PC-3 (cell line): Measurements from ENCODE around the gene SH3BGRL3. TPM values are rescaled to one million over a fixed set of nuclear protein-coding genes. Genes with fewer than 3 reads are reported as not detected.

ENCODE experiments used
- ATAC-seq: fragments of 200-7000 bp; cut with Tn5 transposase; 2 replicates; pipeline ENCODE4 v1.9.1; 2020; ENCODE audit warnings: mild to moderate bottlenecking, moderate library complexity
- BruUV-seq: library from RNA; stranded (reverse); fragments of 400-500 nt; replicated peaks from 2 replicates; lab custom pipeline; 2021; lab: Mats Ljungman, UMichigan
- CTCF ChIA-PET: fragments of 300-600 bp; sonication (Branson Sonifier 250); formaldehyde crosslinking; loops from one replicate; lab custom pipeline; 2022; ENCODE audit warnings: antibody characterized with exemption; lab: Charles Lee
- POLR2A ChIA-PET: fragments of 300-600 bp; sonication (Branson Sonifier 250); formaldehyde crosslinking; loops from one replicate; lab custom pipeline; 2022; ENCODE audit warnings: antibody characterized with exemption; ENCODE audit not compliant: unreplicated experiment; lab: Charles Lee
- DNase-seq: peaks from one replicate; pipeline ENCODE4 v3.0.0-alpha.2; 2015
- H2AFZ ChIP-seq: fragments of 300-600 bp; sonication (generic); 2 replicates; pipeline ENCODE4 v1.6.0; 2016; ENCODE audit warnings: antibody characterized with exemption, low read length
- H3F3A ChIP-seq: fragments of 300-600 bp; sonication (generic); one replicate; pipeline ENCODE4 v1.6.0; 2017; ENCODE audit warnings: antibody characterized with exemption, low read length, control low read depth, mild to moderate bottlenecking; ENCODE audit not compliant: unreplicated experiment
- H3K27ac ChIP-seq: fragments of 300-600 bp; sonication (generic); 2 replicates; pipeline ENCODE4 v1.5.1; 2016; ENCODE audit warnings: mild to moderate bottlenecking, low read length
- H3K27me3 ChIP-seq: fragments of 300-600 bp; sonication (generic); 2 replicates; pipeline ENCODE4 v1.6.1; 2016; ENCODE audit warnings: low read length, mixed read lengths
- H3K36me3 ChIP-seq: fragments of 300-600 bp; sonication (generic); 2 replicates; pipeline ENCODE4 v1.6.1; 2016; ENCODE audit warnings: low read depth, mixed run types, low read length, mixed read lengths
- H3K4me1 ChIP-seq: fragments of 300-600 bp; sonication (generic); 2 replicates; pipeline ENCODE4 v1.5.1; 2016; ENCODE audit warnings: low read length; ENCODE audit not compliant: insufficient read depth
- H3K4me2 ChIP-seq: fragments of 300-600 bp; sonication (generic); 2 replicates; pipeline ENCODE4 v1.6.0; 2016; ENCODE audit warnings: low read length
- H3K4me3 ChIP-seq: fragments of 300-600 bp; sonication (generic); 2 replicates; pipeline ENCODE4 v1.5.1; 2016; ENCODE audit warnings: mild to moderate bottlenecking, low read length, mixed read lengths
- H3K79me2 ChIP-seq: fragments of 300-600 bp; sonication (generic); 2 replicates; pipeline ENCODE4 v1.6.1; 2017; ENCODE audit warnings: low read length, mixed read lengths
- H3K9ac ChIP-seq: fragments of 300-600 bp; sonication (generic); 2 replicates; pipeline ENCODE4 v1.6.0; 2016; ENCODE audit warnings: mild to moderate bottlenecking, low read length
- H3K9me2 ChIP-seq: fragments of 300-600 bp; sonication (generic); replicated peaks from 2 replicates; pipeline ENCODE4 v1.6.1; 2016; ENCODE audit warnings: mixed run types, low read length, mixed read lengths
- H3K9me3 ChIP-seq: fragments of 300-600 bp; sonication (generic); 2 replicates; pipeline ENCODE4 v1.6.1; 2016; ENCODE audit warnings: low read length, mixed read lengths
- H4K20me1 ChIP-seq: fragments of 300-600 bp; sonication (generic); 2 replicates; pipeline ENCODE4 v1.6.1; 2016; ENCODE audit warnings: low read length, mixed read lengths
- EZH2 ChIP-seq: fragments of 300-600 bp; sonication (generic); IDR thresholded peaks from one replicate; pipeline ENCODE4 v1.6.1; 2017; ENCODE audit warnings: antibody characterized with exemption, mild to moderate bottlenecking, low read length; ENCODE audit not compliant: unreplicated experiment
- EZH2phosphoT487 ChIP-seq: fragments of 300-600 bp; sonication (generic); IDR thresholded peaks from 2 replicates; pipeline ENCODE4 v1.6.1; 2018; ENCODE audit warnings: mild to moderate bottlenecking, antibody characterized with exemption, low read length, borderline replicate concordance
- intact Hi-C: fragments of 100-400 bp; cut with micrococcal nuclease; formaldehyde crosslinking; loops from 2 replicates; pipeline ENCODE4 v1.9.0; 2023
- total RNA-seq: library from RNA; depleted of rRNA; stranded (reverse); fragments of >200 nt; gene quantifications from 2 replicates; pipeline ENCODE4 v1.2.3, GENCODE V29; 2014
- TF ChIP-seq, protein P1 (sequence below): fragments of 300-600 bp; sonication (generic); conservative IDR thresholded peaks from 2 replicates; pipeline ENCODE4 v1.5.1; 2017; ENCODE audit warnings: antibody characterized with exemption, low read depth, mild to moderate bottlenecking, low read length

SH3BGRL3 gene
- total RNA-seq, 1 experiment from 2014 or later, result 181 TPM

DNA sequence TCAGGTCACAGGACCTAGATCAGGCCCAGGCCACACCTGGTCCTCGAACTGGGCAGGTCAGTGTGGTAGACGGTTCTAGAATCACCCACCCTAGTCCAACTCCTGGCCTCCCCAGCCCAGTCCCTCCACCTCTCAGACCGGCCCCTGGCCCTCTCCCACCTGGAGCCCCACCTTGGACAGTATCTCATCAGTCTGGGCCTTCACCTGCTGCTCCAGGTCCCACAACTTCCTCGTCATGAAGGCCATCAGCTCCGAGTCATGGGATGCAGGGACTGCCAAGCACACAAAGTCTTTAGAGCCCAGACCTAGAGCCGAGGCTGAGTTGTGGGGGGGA is 17.9 kb downstream of the SH3BGRL3 start:
- Histone ChIP-seq H3F3A (no peaks in the 10 kb centered on the region), H3K9ac (no peak overlapping the region), H3K4me3 (no peak overlapping the region), H4K20me1 (no peaks in the 10 kb centered on the region), H3K4me2 (no peak overlapping the region), H3K79me2 (peaks cover 6% of the 10 kb centered on the region; the same call in 1 of the 2 replicates), H3K27me3 (no peaks in the 10 kb centered on the region), H3K4me1 (peaks cover 12% of the 10 kb centered on the region), H3K9me3 (no peaks in the 10 kb centered on the region), H2AFZ (no peak overlapping the region), H3K27ac (no peak overlapping the region; the same call in 1 of the 2 replicates), H3K36me3 (no peaks in the 10 kb centered on the region), H3K9me2 (no peaks in the 10 kb centered on the region)
- ATAC-seq (no peak), DNase-seq (no peak)
- BruUV-seq, result no TSS peak
- POLR2A ChIA-PET, result no interaction called here
- TF ChIP-seq EZH2 (no peak), EZH2phosphoT487 (no peak)
- TF ChIP-seq, protein P1, sequence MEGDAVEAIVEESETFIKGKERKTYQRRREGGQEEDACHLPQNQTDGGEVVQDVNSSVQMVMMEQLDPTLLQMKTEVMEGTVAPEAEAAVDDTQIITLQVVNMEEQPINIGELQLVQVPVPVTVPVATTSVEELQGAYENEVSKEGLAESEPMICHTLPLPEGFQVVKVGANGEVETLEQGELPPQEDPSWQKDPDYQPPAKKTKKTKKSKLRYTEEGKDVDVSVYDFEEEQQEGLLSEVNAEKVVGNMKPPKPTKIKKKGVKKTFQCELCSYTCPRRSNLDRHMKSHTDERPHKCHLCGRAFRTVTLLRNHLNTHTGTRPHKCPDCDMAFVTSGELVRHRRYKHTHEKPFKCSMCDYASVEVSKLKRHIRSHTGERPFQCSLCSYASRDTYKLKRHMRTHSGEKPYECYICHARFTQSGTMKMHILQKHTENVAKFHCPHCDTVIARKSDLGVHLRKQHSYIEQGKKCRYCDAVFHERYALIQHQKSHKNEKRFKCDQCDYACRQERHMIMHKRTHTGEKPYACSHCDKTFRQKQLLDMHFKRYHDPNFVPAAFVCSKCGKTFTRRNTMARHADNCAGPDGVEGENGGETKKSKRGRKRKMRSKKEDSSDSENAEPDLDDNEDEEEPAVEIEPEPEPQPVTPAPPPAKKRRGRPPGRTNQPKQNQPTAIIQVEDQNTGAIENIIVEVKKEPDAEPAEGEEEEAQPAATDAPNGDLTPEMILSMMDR, result no peak
- CTCF ChIA-PET, result no interaction called here
- intact Hi-C loops, result no loop called here

DNA sequence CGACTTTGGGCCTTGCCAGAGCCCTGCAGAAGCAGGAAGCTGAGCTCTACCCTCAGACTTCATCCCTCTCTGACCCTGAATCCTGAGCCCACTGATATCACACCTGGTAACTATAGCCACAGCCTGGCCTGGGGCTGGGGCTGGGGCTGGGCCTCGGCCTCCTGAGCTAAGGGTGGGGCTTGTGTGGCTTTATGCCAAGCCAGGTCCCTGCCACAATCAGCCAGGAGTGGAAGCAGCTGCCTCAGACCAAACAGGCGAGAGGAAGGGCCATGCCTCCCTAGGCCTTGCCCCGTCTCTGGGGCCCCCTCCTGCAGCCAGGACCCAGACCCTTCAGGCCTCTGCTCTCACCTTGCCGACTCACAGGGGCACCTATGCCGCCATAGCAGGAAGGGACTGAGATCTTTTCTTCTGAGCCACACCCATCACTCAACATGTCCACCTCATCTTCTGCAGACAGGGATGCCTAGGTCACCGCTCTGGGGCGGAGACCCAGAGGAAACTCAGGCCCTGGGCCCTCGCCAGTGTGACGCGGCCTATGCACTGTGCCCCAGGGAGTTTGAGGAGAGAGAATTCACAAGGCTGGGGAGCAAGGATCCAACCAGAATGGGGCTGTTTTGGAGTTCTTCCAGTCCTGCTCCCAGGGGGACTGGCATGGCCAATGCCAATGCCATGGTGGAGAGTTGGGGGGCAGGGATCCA is 20.8 kb downstream of the SH3BGRL3 start:
- Histone ChIP-seq H3K4me3 (no peak overlapping the region), H3K4me2 (no peak overlapping the region), H3K79me2 (peaks cover 27% of the 10 kb centered on the region), H2AFZ (no peak overlapping the region), H3F3A (no peaks in the 10 kb centered on the region), H4K20me1 (no peaks in the 10 kb centered on the region), H3K9me3 (no peaks in the 10 kb centered on the region), H3K36me3 (no peaks in the 10 kb centered on the region), H3K4me1 (peaks cover 31% of the 10 kb centered on the region), H3K9me2 (no peaks in the 10 kb centered on the region), H3K9ac (no peak overlapping the region), H3K27me3 (no peaks in the 10 kb centered on the region), H3K27ac (no peak overlapping the region)
- no peak for ATAC-seq
- TF ChIP-seq EZH2 (no peak), EZH2phosphoT487 (no peak)
- DNase-seq, result no peak
- intact Hi-C loops, result no loop called here
- no TSS peak for BruUV-seq
- POLR2A ChIA-PET, result no interaction called here
- CTCF ChIA-PET, result no interaction called here

DNA sequence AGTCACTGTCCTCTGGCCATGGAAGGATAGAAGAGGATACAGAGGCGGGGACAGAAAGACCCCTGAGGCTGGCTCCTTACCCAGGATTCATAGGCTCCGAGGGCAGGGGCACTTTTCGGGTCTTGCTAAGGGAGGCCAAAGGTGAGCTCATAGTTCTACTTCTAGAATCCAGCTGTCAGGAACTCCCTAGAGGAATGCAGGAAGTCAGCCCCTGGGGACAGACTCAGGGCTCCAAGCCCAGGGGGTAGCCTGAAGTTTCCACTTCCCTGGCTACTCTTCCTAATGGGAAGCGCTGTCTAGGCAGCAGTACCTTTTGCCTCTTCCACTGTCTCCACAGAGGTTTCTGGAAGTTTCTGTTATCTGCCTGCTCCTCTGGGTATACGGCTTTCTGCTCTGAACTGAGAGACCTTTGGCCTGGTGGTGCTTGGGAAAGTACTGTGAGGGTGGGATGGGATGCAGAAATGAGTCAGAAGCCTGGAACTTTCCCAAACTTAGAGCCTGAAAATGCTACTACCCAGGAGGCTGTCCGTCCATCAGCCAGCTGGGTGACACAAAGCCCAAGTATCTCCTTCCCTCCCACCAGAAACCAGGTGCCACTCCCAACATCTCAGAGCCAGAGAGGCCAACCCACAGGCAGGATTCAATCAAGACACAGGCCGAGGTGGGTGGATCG is 23.0 kb downstream of the SH3BGRL3 start:
- BruUV-seq, result no TSS peak
- intact Hi-C loops, result loop anchor here (2.0 kb wide), 1 partner anchor 18 kb away; no protein-coding TSS in a partner anchor
- peaks cover 32% of the 10 kb centered on the region for H3K79me2 ChIP-seq
- no peak overlapping the region for H3K4me3 ChIP-seq
- H3K4me1 ChIP-seq, result peaks cover 38% of the 10 kb centered on the region
- ChIA-PET POLR2A (interaction anchor here (0.6 to 0.7 kb wide), 2 partner anchors 23 to 221 kb away, joined by 3 to 4 read pairs; no protein-coding TSS in a partner anchor), CTCF (interaction anchor here (1.0 kb wide), 1 partner anchor 18 kb away, joined by 3 read pairs; no protein-coding TSS in a partner anchor)
- H3K4me2 ChIP-seq, result peak overlapping the region; percentile 52
- H2AFZ ChIP-seq, result no peak overlapping the region
- peak; percentile 88 for DNase-seq
- H3K9me2 ChIP-seq, result no peaks in the 10 kb centered on the region
- H3K36me3 ChIP-seq, result no peaks in the 10 kb centered on the region
- no peaks in the 10 kb centered on the region for H3K9me3 ChIP-seq
- peak overlapping the region; percentile 87 for H3K27ac ChIP-seq
- peak; percentile 56 for ATAC-seq
- TF ChIP-seq, protein P1, result no peak
- TF ChIP-seq EZH2, result no peak
- TF ChIP-seq EZH2phosphoT487, result no peak
- H3K9ac ChIP-seq, result peak overlapping the region; percentile 53
- H4K20me1 ChIP-seq, result no peaks in the 10 kb centered on the region
- no peaks in the 10 kb centered on the region for H3K27me3 ChIP-seq
- H3F3A ChIP-seq, result no peaks in the 10 kb centered on the region
